C4-2B (cell line): ENCODE results near the gene DYRK2.

Experiments used
- CTCF ChIP-seq: fragments of 450-650 bp; conservative IDR thresholded peaks from 2 replicates; pipeline ENCODE4 v1.5.1; 2017; ENCODE audit warnings: mild to moderate bottlenecking
- ZFX ChIP-seq: fragments of 450-650 bp; IDR thresholded peaks from 2 replicates; pipeline ENCODE4 v1.6.1; 2017

- TF ChIP-seq CTCF (no peak), ZFX (no peak)
Observed at GRCh38 chr12:67704071-67704470, 55.5 kb downstream of the DYRK2 start.
